Testis (tissue), 3 donors: Measurements from ENCODE around the gene ALG12. TPM values are rescaled to one million over a fixed set of nuclear protein-coding genes. Genes with fewer than 3 reads are reported as not detected.
"Not testable (repeated sequence)": the region's sequence is repeated elsewhere in the genome, so short reads cannot be mapped to it uniquely, and the experiment has no call there.

Source experiments
- DNase-seq: peaks from one replicate; pipeline ENCODE4 v3.0.0-alpha.2; 2019
- H3K27ac ChIP-seq, 2 donors: fragments of 200-600 bp; sonication (generic); one replicate each; pipeline ENCODE4 v1.5.1; 2019
- H3K27me3 ChIP-seq: fragments of 200-600 bp; sonication (generic); one replicate; pipeline ENCODE4 v1.5.1; 2019
- H3K36me3 ChIP-seq: fragments of 200-600 bp; sonication (generic); one replicate; pipeline ENCODE4 v1.5.1; 2017; ENCODE audit warnings: low read depth; ENCODE audit errors: missing control alignments
- H3K4me1 ChIP-seq: fragments of 200-600 bp; sonication (generic); one replicate; pipeline ENCODE4 v1.5.1; 2019
- H3K4me3 ChIP-seq, 2 donors: fragments of 200-600 bp; sonication (generic); one replicate each; pipeline ENCODE4 v1.5.1; 2017 to 2019
- H3K9me3 ChIP-seq: fragments of 200-600 bp; sonication (generic); one replicate; pipeline ENCODE4 v1.5.1; 2017
- CTCF ChIP-seq, 3 experiments: fragments of 450-650 bp in 2 of 3; fragments of 200-600 bp in 1 of 3; sonication (generic) in 1 of 3; IDR thresholded peaks; one replicate each; pipeline ENCODE4 v1.5.1; 2016 to 2019; ENCODE audit warnings: antibody characterized with exemption in 3 of 3, mild to moderate bottlenecking in 2 of 3, moderate library complexity in 1 of 3
- POLR2A ChIP-seq: fragments of 450-650 bp; IDR thresholded peaks from one replicate; pipeline ENCODE4 v1.6.1; 2017; ENCODE audit warnings: antibody characterized with exemption, mild to moderate bottlenecking, moderate library complexity
- WGBS, 2 donors: methylation state at CpG; one replicate each; pipeline ENCODE4 v1.1.5; 2018; 5-methylcytosine and 5-hydroxymethylcytosine counted together
- intact Hi-C: fragments of 100-400 bp; cut with DNase I; formaldehyde crosslinking; loops from one replicate; pipeline ENCODE4 v1.15.1; 2023; ENCODE audit warnings: low total_unique reads
- microRNA-seq, 2 donors: library from miRNA; unstranded; fragments of <30 nt; microRNA quantifications; one replicate each; pipeline ENCODE4, GENCODE V29; 2016; ENCODE audit warnings: borderline number of aligned reads in 2 of 2, borderline replicate concordance in 1 of 2
- polyA plus RNA-seq: library from polyadenylated mRNA; stranded (reverse); fragments of 350-450 nt; fragmentation: Illumina TruSeq; extraction: RNeasy Lipid Tissue Mini Kit (QIAGEN cat#74804); gene quantifications from one replicate; pipeline ENCODE4 v1.2.3, GENCODE V29; 2014; ENCODE audit warnings: low read depth, low replicate concordance; ENCODE audit not compliant: insufficient read depth
- small RNA-seq, 2 donors: library from RNA; depleted of rRNA; stranded (forward); fragments of <200 nt; gene quantifications; one replicate each; pipeline ENCODE3, GENCODE V24; 2016
- total RNA-seq, 2 donors: library from RNA; depleted of rRNA; stranded (reverse); fragments of >200 nt; gene quantifications; one replicate each; pipeline ENCODE4 v1.2.3, GENCODE V29; 2016

Gene ALG12
- total and polyA plus RNA-seq, 3 donors from 2014 or later: 10.6 to 18.3 (median 11.9) TPM

DNA sequence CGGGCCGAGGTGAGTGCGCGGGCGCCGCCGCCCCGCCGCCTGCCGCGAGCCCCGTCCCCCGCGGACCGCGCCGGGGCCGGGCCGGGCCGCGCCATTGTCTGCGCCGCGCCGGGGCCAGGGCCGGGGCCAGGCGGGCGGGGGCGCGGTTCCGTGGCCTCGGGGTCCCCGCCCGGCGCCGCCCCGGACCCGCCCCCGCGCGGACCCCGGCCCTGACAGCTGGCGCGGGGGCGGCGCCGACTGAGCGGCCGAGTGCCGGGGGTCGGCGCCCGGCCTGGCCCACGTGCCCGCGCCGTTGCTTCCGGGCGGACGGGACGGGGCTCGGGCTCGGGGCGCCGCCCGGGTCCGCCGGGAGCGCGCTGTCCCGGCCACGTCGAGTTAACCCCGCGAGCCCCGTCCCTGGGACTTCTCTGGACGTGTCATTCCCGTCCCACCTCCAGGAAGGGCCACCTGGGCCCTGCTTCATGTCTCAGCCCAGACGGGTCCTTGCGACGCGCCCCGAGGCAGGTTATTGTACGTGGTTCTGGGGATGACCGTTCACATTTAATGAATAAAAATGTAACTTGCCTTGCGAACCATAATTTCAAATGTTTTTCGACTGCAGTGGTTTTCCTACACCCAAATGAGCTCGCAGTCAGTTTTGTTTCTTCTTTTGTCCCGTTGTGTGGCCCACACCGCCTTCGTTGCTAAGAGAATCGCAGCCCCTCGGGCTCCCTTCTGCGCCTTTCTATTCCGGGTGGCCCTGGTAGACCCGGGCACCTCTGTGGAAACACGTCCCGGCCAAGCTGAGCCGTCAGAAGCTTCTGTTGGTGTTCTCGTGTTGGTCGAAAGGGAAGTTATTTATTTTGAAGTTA, 64.0 kb downstream of the ALG12 start:
- peaks cover 21% of the 10 kb centered on the region for H3K4me1 ChIP-seq
- H3K36me3 ChIP-seq: no peaks in the 10 kb centered on the region
- peak; percentile 43 for DNase-seq
- H3K27me3 ChIP-seq: no peaks in the 10 kb centered on the region
- intact Hi-C loops: no loop called here
- peak overlapping the region; percentile 51 to 63 for H3K4me3 ChIP-seq
- TF ChIP-seq CTCF (IDR thresholded peaks at IDR 0.05) (no peak), POLR2A (no peak)
- 1 to 3% methylated on average over 23 to 37 of the region's 101 CpGs for WGBS, 2 donors
- H3K9me3 ChIP-seq: no peaks in the 10 kb centered on the region
- peak overlapping the region in 1 of 2 donors; percentile 51 for H3K27ac ChIP-seq

GRCh38 chr22:49852898-49853894, 65.0 kb downstream of the ALG12 start, which contains the start of gene ZBED4:
ZBED4 (plus strand) TSS chr22:49853844; CDS start chr22:49883663, 29,819 bp downstream.
- H3K27ac ChIP-seq: peak within 1 kb of the TSS; percentile 76 to 92
- peak; percentile 94 for DNase-seq
- H3K27me3 ChIP-seq: no peaks in the 10 kb centered on the region
- H3K4me1 ChIP-seq: peaks cover 31% of the 10 kb centered on the region
- no peaks in the 10 kb centered on the region for H3K36me3 ChIP-seq
- peak within 1 kb of the TSS; percentile 88 to 92 for H3K4me3 ChIP-seq
- intact Hi-C loops: no loop called here
- 0% methylated on average over 2 to 53 of the region's 127 CpGs for WGBS, 2 donors
- TF ChIP-seq CTCF (IDR thresholded peaks at IDR 0.05) (no peak), POLR2A (peak; percentile 69)
- no peaks in the 10 kb centered on the region for H3K9me3 ChIP-seq

- H3K9me3 ChIP-seq, intact Hi-C loops, DNase-seq, H3K27me3 ChIP-seq, H3K36me3 ChIP-seq: not testable (repeated sequence)
- peak overlapping the region; percentile 88 to 92 for H3K4me3 ChIP-seq
- peak overlapping the region; percentile 76 to 92 for H3K27ac ChIP-seq
- H3K4me1 ChIP-seq: peaks cover 31% of the 10 kb centered on the region
- 37 to 45% methylated on average over 13 of the region's 13 CpGs for whole genome bisulfite sequencing, 2 donors
These were observed 65.7 kb downstream of the ALG12 start for GRCh38 chr22:49852568-49852897.

GRCh38 chr22:49850959-49851802, 67.1 kb downstream of the ALG12 start:
- Histone ChIP-seq H3K27me3 (no peaks in the 10 kb centered on the region), H3K27ac (no peak overlapping the region), H3K4me3 (no peak overlapping the region), H3K4me1 (peaks cover 24% of the 10 kb centered on the region), H3K9me3 (no peaks in the 10 kb centered on the region), H3K36me3 (no peaks in the 10 kb centered on the region)
- intact Hi-C loops: no loop called here
- no peak for TF ChIP-seq CTCF (IDR thresholded peaks at IDR 0.05)
- TF ChIP-seq POLR2A: no peak
- 78 to 83% methylated on average over 8 to 10 of the region's 10 CpGs for WGBS, 2 donors
- no peak for DNase-seq

Small RNA genes lying within 50 kb of the gene (microRNA-seq; reads per million reads assigned to microRNA genes)
- 0 to 2.8 reads per million in 2 donors for gene MIR6821

Small RNA genes lying within 50 kb of the gene (small RNA-seq; reads per million reads assigned to genes)
- 0 to 0.28 reads per million in 2 donors for gene MIR6821

Other genes with a start within 250 kb of the ALG12 start
- gene BRD1, start 90.6 kb downstream of the ALG12 start, total RNA-seq: 100 to 1,000 TPM; 113 to 122 TPM
- gene BRD1, start 90.6 kb downstream of the ALG12 start, polyA plus RNA-seq: 114 TPM
- 10 to 100 TPM; 17.2 to 18.2 TPM for gene ZBED4, start 64.6 kb downstream of the ALG12 start, total RNA-seq
- 9.1 TPM for gene ZBED4, start 64.6 kb downstream of the ALG12 start, polyA plus RNA-seq
- gene CRELD2, start 196 bp upstream of the ALG12 start, total RNA-seq: 10 to 100 TPM; 57.9 to 64.2 TPM
- 58.3 TPM for gene CRELD2, start 196 bp upstream of the ALG12 start, polyA plus RNA-seq
- gene PIM3, start 42.3 kb upstream of the ALG12 start, total RNA-seq: 10 to 100 TPM; 68.2 to 89.9 TPM
- 50.8 TPM for gene PIM3, start 42.3 kb upstream of the ALG12 start, polyA plus RNA-seq
- gene IL17REL, start 94.3 kb upstream of the ALG12 start, total RNA-seq: under 1 TPM; 0.25 to 0.55 TPM
- 0.30 TPM for gene IL17REL, start 94.3 kb upstream of the ALG12 start, polyA plus RNA-seq
- gene TTLL8, start 139.9 kb upstream of the ALG12 start, total RNA-seq: 10 to 100 TPM in 1 of 2 donors, 1 to 10 TPM in 1; 5.1 to 11.9 TPM
- gene TTLL8, start 139.9 kb upstream of the ALG12 start, polyA plus RNA-seq: 11.3 TPM
- gene MLC1, start 167.0 kb upstream of the ALG12 start, total RNA-seq: 1 to 10 TPM; 1.3 to 1.5 TPM
- gene MLC1, start 167.0 kb upstream of the ALG12 start, polyA plus RNA-seq: 1.3 TPM
- gene MOV10L1, start 171.6 kb upstream of the ALG12 start, total RNA-seq: 10 to 100 TPM; 48.4 to 62.4 TPM
- 73.3 TPM for gene MOV10L1, start 171.6 kb upstream of the ALG12 start, polyA plus RNA-seq